ENCODE data around the gene HDAC4.

HDAC4 gene

GRCh38 chr2:239354791-239355136 is 46.1 kb downstream of the HDAC4 start:
- Histone ChIP-seq H3K4me1 (ENCODE audit: insufficient read depth, low read length, severe bottlenecking) (no peaks in the 10 kb centered on the region), H4K20me1 (ENCODE audit: insufficient read depth, low read length) (no peaks in the 10 kb centered on the region), H3K9me2 (ENCODE audit: low read depth, low read length) (no peaks in the 10 kb centered on the region), H3K4me2 (ENCODE audit: low read length) (no peak overlapping the region), H3K79me2 (ENCODE audit: insufficient read depth, low read length) (no peaks in the 10 kb centered on the region), H3F3A (ENCODE audit: insufficient read depth, low read length) (no peaks in the 10 kb centered on the region), H3K9me3 (ENCODE audit: low read length) (peaks cover 9% of the 10 kb centered on the region; the same call in 1 of the 2 replicates), H3K27ac (ENCODE audit: low read depth, low read length, poor library complexity, severe bottlenecking) (no peak overlapping the region), H3K36me3 (ENCODE audit: insufficient read depth, low read length) (no peaks in the 10 kb centered on the region), H3K9ac (ENCODE audit: low read length) (no peak overlapping the region), H3K27me3 (ENCODE audit: insufficient read depth, low read length) (no peaks in the 10 kb centered on the region), H3K4me3 (ENCODE audit: low read depth, low read length, poor library complexity, severe bottlenecking) (no peak overlapping the region), H2AFZ (ENCODE audit: low read length) (no peak overlapping the region)
- TF ChIP-seq CTCF (IDR thresholded peaks at IDR 0.05; ENCODE audit: low read length) (no peak), EZH2 (IDR thresholded peaks at IDR 0.05; ENCODE audit: borderline replicate concordance, low read length) (no peak)

GRCh38 chr2:239354132-239354790 is 46.6 kb downstream of the HDAC4 start:
- Histone ChIP-seq H3K4me3 (ENCODE audit: low read depth, low read length, poor library complexity, severe bottlenecking) (no peak overlapping the region), H3K9me2 (ENCODE audit: low read depth, low read length) (no peaks in the 10 kb centered on the region), H3K36me3 (ENCODE audit: insufficient read depth, low read length) (no peaks in the 10 kb centered on the region), H3K4me1 (ENCODE audit: insufficient read depth, low read length, severe bottlenecking) (no peaks in the 10 kb centered on the region), H3K9me3 (ENCODE audit: low read length) (peaks cover 9% of the 10 kb centered on the region; the same call in 1 of the 2 replicates), H3K4me2 (ENCODE audit: low read length) (no peak overlapping the region), H3K79me2 (ENCODE audit: insufficient read depth, low read length) (no peaks in the 10 kb centered on the region), H4K20me1 (ENCODE audit: insufficient read depth, low read length) (no peaks in the 10 kb centered on the region), H3K9ac (ENCODE audit: low read length) (no peak overlapping the region), H3K27ac (ENCODE audit: low read depth, low read length, poor library complexity, severe bottlenecking) (no peak overlapping the region), H3F3A (ENCODE audit: insufficient read depth, low read length) (no peaks in the 10 kb centered on the region), H2AFZ (ENCODE audit: low read length) (no peak overlapping the region), H3K27me3 (ENCODE audit: insufficient read depth, low read length) (no peaks in the 10 kb centered on the region)
- TF ChIP-seq EZH2 (IDR thresholded peaks at IDR 0.05; ENCODE audit: borderline replicate concordance, low read length) (no peak), CTCF (IDR thresholded peaks at IDR 0.05; ENCODE audit: low read length) (no peak)

GRCh38 chr2:239353692-239354091 is 47.1 kb downstream of the HDAC4 start:
- Histone ChIP-seq H4K20me1 (ENCODE audit: insufficient read depth, low read length) (no peaks in the 10 kb centered on the region), H3K9me2 (ENCODE audit: low read depth, low read length) (no peaks in the 10 kb centered on the region), H3K4me3 (ENCODE audit: low read depth, low read length, poor library complexity, severe bottlenecking) (no peak overlapping the region), H3K36me3 (ENCODE audit: insufficient read depth, low read length) (no peaks in the 10 kb centered on the region), H3K27me3 (ENCODE audit: insufficient read depth, low read length) (no peaks in the 10 kb centered on the region), H3K9me3 (ENCODE audit: low read length) (peaks cover 9% of the 10 kb centered on the region; the same call in 1 of the 2 replicates), H3K4me1 (ENCODE audit: insufficient read depth, low read length, severe bottlenecking) (no peaks in the 10 kb centered on the region), H3K27ac (ENCODE audit: low read depth, low read length, poor library complexity, severe bottlenecking) (no peak overlapping the region), H3F3A (ENCODE audit: insufficient read depth, low read length) (no peaks in the 10 kb centered on the region), H3K9ac (ENCODE audit: low read length) (no peak overlapping the region), H2AFZ (ENCODE audit: low read length) (no peak overlapping the region), H3K79me2 (ENCODE audit: insufficient read depth, low read length) (no peaks in the 10 kb centered on the region), H3K4me2 (ENCODE audit: low read length) (no peak overlapping the region)
- TF ChIP-seq CTCF (IDR thresholded peaks at IDR 0.05; ENCODE audit: low read length): no peak
- TF ChIP-seq EZH2 (IDR thresholded peaks at IDR 0.05; ENCODE audit: borderline replicate concordance, low read length): no peak
